Measurements from ENCODE around the gene VKORC1. TPM values are rescaled to one million over a fixed set of nuclear protein-coding genes. Genes with fewer than 3 reads are reported as not detected.

The VKORC1 gene
- total RNA-seq, 1 experiment from 2014 or later: 390 TPM

DNA sequence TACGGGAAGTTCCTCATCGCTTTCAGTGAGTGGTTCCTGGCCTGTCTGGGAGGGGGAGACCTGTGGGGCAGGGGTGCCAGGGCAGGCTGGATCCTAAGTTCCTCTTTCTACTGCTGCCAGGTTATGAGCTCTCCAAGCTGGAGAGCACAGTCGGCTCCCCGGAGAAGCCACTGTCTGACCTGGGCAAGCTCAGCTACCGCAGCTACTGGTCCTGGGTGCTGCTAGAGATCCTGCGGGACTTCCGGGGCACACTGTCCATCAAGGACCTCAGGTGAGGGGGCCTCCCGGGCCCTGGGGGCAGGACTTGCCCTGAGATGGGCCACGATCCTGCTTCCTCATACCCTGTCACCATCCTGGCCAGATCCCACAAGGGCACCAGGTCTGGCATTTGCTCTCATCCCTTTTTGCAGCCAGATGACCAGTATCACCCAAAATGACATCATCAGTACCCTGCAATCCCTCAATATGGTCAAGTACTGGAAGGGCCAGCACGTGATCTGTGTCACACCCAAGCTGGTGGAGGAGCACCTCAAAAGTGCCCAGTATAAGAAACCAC is 35.8 kb upstream of the VKORC1 start:
- DNase-seq (ENCODE audit: low read depth): no peak

DNA sequence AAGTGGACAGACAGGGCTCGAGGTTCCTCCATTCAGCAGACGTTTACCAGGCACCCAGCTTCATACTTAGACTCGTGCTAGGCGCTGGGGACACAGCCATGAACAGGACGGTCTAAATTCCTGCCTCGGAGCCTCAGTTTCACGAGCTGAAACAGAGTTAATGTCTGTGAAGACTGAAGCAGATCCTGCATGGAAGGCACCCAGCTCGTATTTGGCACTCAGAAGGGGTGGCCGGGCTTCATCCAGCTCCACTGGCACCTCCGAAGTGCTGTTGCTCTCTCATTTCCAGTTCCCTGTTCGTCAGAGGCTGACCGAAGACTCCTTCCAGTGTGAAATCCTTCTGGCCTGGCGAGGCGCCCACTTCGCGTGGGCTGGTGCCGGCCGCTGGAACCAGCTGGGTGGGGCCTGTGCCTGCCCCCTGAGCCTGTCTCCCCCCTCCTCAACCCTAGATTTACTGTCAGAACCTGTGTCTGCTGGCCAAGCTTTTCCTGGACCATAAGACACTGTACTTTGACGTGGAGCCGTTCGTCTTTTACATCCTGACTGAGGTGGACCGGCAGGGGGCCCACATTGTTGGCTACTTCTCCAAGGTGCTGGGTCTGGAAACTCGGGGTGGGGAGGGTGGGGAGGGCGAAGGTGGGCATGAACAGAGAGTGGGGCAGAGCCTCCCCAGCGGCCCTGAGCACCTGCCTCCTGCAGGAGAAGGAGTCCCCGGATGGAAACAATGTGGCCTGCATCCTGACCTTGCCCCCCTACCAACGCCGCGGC is 35.2 kb upstream of the VKORC1 start:
- no peak for DNase-seq (ENCODE audit: low read depth)

DNA sequence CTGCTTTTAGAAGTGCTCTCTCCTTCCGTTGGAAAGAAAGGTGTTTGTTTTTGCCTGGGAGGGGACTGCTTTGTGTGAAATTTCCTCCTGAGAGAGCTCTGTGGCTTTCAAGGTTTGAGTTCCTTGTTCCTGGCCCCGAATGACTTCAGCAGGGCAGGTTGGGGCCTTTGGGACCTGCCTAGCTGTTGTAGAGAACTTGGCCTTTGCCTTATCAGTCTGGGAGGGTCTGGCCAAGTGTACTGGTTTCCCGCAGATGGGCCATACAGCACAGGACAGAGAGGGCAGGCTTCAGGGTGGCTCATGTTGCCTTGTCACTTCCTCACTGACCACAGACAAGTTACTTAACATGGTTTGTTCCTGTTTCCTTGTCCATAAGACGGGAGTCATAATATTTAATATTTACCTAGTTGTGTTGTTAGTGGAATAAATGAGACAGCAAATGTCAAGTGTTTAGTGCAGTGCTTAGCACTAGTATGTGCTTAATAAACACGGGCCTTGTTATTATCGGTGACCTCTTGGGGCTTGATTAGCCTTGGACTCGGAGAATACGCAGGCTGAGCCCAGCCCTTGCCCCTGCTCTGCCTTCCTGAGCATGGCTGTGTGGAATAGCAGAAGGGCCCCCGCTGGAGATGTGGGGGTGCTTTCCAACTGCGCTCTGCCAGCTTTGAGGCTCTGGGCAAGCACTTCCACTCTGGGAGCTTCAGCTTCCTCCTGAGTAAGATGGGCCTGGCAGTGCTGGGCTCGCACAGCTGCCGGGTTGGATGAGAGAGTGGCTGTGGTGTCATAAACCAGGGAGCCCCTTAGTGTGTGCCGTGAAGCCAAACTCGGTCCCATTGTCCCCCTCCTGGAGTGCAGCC is 34.3 kb upstream of the VKORC1 start:
- DNase-seq (ENCODE audit: low read depth): no peak

DNA sequence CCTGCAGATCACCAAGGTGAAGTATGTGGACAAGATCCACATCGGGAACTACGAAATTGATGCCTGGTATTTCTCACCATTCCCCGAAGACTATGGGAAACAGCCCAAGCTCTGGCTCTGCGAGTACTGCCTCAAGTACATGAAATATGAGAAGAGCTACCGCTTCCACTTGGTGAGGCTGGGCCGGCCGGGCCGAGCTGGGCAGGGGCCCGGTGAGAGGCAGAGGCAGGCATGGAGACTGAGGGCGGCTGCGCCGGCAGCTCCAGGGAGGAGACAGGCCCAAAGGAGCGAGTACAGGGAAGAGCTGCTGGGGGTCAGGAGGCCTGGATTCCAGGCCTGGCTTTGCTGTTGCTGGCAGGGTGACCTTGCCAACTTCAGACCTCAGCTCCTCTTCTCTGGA is 32.6 kb upstream of the VKORC1 start:
- DNase-seq (ENCODE audit: low read depth): no peak

DNA sequence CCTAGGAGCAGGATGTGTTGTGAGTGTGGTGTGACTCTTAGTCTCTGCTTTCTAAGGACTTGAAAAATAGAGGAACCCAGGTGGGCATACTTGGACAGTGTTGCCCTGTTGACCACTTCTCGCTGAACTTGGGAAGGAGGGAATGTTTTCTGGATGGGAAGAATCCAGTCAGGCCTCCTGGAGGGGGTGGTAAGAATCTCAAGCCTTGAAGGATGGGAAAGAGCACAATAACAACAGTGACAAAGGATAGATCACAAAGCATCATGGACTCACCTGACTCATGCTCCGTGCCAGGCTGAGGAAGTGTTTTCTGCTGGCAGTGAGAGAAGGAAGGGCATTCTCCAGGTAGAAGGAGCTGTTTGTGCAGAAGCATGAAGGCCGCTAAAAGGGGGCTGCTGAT is 31.2 kb upstream of the VKORC1 start:
- DNase-seq (ENCODE audit: low read depth): no peak

DNA sequence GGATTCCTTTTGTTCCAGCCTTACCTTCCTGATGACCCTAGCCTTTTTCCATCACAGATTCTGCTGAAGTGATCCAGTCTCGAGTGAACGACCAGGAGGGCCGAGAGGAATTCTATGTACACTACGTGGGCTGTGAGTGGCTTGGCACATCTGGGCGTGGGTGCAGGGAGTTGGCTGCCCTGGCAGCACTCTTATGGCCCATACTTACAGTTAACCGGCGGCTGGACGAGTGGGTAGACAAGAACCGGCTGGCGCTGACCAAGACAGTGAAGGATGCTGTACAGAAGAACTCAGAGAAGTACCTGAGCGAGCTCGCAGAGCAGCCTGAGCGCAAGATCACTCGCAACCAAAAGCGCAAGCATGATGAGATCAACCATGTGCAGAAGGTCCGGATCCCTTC is 25.5 kb upstream of the VKORC1 start:
- no peak for DNase-seq (ENCODE audit: low read depth)

DNA sequence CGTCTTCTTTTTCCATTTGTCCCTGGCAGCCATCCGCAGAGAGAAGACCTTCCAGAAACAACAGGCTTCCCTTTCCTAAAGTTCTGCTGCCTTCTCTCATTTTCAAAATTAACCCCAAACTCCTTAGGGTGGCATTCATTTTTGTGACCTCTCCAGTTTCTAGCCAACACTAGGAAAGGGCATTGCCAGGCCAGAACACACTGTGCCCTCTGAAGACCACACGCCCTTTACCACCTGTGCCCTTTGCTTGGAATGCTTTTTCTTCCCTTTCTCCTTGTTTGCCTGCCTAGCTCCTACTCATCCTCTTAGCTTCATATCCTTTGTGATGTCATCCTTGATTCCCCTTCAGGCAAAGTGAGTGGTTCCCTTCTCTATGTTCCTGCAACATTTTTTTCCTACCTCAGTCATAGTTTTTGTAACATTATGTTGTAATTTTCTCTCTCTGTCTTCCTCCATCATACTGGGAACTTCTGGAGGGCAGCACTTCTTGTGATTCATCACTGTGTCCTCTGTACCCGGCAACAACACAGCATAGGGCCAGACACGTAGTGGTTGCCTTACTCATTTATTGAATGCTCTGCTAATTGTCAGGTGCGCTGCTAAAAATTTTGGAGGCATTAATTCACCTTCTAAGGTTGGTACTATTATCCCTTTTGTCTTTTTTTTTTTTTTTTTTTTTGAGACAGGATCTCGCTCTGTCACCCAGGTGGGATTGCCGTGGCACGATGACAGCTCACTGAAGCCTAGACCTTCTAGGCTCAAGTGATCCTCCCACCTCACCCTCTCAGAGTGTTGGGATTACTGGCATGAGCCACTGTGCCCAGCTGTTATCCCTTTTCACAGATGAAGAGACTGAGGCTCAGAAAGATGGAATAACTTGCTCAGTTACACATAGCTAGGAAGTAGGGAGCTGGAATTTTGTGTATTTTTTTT is 23.9 kb upstream of the VKORC1 start:
- peak; percentile 69 for DNase-seq (ENCODE audit: low read depth)

DNA sequence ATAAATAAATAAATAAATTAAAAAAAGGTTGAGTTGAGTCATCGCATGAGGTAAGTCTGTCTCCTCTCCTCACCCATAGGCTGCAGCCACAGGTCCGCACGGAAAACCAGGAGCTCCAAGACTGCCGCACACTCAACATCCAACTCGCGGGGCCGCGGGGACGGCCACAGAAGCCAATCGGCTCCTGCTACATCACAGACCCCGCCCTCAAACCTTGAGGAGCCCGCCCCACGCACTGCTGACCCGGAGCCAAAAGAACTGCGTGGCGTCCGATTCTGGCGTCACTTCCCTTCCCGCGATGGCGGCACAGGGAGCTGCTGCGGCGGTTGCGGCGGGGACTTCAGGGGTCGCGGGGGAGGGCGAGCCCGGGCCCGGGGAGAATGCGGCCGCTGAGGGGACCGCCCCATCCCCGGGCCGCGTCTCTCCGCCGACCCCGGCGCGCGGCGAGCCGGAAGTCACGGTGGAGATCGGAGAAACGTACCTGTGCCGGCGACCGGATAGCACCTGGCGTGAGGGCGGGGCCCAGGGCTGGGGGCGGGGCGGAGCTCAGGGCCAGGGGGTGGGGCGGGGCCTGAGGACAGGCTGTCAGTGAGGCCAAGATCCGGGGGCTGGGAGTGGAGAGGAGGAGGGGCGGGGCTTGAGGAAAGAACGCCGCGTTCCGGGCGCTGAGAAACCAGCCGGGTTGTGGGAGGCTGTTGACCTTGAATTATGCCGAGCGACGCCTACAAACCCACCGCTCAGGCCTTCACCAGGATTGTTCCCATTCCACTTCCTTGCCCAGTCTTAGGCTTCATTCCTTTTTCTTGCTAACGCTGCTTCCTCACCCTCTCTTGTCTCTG is 23.0 kb upstream of the VKORC1 start, which contains the start of gene KAT8:
Gene KAT8 (plus strand): TSS at position 281 of the 839 bp plus-strand sequence. CDS start 18 bp downstream, at position 299.
- DNase-seq (ENCODE audit: low read depth): peak; percentile 98

DNA sequence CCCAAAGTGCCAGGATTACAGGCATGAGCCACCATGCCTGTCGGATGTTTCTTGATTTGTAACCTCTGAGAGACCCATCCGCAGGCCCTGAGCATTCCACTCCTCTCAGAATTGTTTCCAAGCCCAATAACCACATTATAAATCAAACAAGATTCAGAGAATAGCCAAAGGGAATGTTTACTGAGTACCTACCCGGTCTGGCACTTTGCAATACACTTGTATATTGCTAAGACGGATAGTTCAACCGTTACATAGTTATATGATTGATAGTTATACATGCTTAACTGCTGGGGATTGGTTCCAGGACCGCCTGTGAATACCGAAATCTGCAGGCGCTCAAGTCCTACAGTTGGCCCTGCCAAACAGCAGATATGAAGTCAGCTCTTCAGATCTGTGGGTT is 19.9 kb upstream of the VKORC1 start:
- no peak for DNase-seq (ENCODE audit: low read depth)

DNA sequence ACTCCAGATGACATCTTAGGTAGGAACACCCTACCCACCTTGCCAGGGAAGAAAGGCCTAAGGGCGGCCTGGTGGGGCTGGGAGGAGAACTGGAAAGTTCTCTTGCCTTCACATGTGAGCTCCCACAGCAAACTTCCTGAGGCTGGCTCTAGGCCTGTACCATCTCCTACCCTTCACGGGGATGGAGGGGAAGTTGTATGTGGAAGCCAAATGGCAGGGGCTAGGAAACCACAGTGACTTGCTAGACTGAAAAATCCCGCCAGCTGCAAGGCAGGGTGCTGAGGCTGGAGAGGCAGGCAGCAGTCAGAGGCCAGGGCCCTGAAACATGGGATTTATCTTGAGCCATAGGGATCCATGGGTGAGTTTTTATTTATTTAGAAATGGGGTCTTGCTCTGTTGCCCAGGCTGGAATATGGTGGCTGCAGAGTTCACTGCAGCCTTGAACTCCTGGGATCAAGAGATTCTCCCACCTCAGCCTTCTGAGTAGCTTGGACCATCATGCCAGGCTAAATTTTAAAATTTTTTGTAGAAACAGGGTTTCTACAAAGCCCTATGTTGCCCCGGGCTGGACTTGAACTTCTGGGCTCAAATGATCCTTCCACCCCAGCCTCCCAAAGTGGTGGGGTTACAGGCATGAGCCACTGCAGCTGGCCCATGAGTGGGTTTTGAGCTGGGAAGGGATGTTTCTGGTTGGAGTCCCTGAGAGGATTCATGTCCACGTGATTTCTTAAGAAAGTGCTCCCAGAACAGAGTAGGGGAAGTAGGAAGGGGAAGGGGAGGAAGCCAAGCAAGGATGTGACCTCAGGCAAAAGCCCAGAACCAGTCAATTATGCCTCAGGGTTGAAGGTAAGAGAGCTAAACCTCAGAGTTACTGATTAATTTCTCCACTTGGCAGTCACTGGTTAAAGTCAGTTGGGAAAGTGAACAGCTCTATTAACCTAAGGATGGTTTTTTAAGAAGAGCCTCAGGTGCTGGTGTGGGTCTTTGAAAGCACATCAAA is 18.8 kb upstream of the VKORC1 start:
- no peak for DNase-seq (ENCODE audit: low read depth)

DNA sequence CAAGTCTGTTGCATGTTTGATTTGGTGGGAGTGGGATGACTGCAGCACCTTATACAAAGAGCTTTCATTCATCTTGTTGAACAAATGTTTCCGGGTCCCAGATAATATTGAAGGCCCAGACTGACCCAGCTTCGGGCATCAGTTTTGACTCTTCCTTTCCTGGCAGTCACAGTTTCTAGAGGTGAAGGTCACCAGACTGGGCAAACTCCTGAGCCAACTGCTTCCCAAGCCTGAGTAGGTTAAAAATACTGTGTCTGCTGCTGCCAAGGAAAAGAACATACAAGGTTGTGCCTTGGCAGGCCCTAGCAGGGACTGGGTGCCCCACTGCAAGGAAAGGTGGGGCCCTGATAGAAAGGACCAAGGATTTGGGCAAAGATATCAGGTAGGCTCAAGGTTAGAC is 18.1 kb upstream of the VKORC1 start:
- DNase-seq (ENCODE audit: low read depth): no peak

DNA sequence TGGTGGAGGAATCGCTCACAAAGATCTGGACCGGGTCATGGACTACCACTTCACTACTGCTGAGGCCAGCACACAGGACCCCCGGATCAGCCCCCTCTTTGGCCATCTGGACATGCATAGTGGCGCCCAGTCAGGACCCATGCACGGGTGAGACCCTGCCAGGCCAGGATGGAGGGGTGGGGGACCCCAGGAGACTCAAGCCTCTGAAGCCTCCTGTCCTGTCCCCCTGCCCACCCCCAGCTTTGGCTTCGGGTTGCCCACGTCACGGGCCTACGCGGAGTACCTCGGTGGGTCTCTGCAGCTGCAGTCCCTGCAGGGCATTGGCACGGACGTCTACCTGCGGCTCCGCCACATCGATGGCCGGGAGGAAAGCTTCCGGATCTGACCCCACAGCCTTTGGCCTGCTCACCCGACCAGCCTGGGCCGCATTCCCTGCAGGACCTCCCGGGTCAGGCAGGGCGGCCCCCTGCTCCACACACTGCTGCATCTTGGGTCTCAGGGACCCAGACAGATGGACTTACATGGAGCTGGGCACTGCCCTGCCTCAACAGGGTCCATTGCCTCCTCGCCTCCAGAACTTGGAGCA is 17.4 kb upstream of the VKORC1 start:
- DNase-seq (ENCODE audit: low read depth): no peak

DNA sequence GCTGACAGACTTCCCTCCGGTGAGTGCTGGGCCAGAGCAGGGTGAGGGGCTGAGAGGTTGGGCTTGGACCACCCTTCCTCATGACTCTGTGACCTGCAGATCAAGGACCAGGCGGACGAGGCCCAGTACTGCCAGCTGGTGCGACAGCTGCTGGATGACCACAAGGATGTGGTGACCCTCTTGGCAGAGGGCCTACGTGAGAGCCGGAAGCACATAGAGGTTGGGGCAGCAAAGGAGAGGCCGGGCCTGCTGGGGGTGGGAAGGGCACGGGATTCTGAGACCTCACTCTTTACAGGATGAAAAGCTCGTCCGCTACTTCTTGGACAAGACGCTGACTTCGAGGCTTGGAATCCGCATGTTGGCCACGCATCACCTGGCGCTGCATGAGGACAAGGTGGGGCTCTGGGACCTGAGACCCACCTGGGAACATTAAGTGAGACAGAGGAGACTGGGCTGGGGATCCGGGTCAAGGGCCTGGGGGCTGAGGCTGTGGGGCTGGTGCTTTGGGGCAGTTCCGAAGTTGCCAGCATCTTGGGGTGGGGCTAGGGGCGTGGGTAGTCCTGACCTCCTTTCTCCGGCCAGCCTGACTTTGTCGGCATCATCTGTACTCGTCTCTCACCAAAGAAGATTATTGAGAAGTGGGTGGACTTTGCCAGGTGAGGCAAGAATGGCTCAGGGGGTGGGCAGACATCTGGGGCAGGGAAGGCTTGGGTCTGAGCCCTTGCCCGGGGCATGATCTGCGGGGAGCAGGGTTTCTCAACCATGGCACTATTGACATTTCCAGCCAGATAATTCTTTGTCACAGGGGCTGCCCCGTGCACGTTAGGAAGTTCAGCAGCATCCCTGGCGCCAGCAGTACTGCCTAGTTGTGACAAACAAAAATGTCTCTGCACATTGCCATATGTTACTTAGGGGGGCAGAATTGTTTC is 15.8 kb upstream of the VKORC1 start:
- DNase-seq (ENCODE audit: low read depth): peak; percentile 95

DNA sequence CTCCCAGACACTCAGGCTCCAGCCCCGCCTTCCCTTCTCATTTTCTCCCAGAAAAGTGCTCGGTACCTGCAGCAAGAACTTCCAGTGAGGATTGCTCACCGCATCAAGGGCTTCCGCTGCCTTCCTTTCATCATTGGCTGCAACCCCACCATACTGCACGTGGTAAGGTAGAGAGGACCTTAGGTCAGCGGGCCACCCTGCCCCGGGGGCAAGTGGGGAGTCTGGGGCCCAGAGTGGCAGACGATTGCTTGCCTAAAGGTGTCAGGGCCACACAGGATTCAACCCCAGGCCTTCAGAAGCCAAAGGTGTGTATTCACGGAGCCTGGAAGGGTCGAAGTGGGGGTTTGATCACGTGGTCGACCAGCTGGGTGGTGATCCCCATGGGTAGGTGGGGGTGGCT is 15.0 kb upstream of the VKORC1 start:
- DNase-seq (ENCODE audit: low read depth): no peak

DNA sequence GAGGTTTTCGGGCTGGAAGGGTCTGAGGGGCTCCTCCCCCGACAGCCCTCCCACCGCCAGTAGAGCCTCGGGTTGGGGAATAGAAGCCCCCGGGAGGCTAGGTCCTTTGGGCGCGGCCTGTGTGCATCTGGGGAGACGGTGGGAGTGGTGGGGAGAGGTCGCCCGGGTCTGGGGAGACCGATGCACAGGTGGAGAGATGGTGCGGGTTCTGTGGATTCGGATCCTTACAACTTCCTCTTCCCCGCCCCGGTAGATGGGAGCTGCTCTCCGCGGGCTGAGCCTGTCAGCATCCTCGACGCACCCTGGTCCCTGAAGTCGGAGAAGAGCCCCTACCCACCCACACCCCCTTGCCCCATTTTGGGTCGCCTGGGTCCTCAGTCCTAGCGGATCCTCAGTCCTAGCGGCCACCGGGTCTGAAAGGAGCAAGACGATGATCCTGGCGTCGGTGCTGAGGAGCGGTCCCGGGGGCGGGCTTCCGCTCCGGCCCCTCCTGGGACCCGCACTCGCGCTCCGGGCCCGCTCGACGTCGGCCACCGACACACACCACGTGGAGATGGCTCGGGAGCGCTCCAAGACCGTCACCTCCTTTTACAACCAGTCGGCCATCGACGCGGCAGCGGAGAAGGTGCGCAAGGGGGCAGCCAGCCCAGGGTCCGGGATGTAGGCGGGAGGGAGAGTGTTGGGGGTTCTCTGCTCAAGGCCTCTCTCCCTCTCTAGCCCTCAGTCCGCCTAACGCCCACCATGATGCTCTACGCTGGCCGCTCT is 14.4 kb upstream of the VKORC1 start:
- DNase-seq (ENCODE audit: low read depth): no peak

DNA sequence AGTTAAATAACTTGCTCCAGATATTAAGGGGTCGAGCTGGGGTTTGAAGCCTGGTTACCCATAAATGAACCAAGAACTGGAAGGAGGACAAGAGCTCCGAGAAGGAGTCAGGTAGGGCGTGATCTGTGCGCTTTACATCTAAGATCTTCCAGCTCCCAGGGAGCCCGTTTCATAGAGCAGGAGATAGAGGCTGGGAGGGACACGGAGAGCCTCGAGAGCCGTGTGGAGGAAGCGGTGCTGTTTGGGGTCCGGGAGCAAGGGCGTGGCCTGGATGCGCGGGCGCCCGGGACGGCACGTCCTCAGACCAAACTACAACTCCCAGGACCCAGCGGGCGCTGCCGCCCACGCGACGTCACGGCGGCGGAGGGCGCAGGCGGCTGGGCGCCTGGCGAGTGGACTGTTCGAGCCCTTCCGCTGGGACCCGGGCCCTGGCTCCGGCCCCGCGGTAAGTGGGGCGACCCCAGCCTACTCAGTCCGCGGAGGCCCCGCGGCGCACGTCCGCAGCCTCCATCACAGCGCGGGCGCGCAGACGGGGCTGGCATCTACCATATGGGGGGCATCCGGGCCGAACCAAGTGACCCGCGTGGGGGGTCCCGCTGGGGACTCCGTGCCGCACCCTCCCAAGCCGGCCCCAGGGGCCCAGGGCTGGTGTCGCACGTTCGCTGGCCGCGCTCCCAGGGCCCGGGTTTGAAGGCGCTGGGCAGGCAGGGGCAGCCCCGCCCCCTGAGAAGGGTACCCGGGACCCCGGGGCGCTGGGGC is 13.6 kb upstream of the VKORC1 start, which contains the start of gene BCKDK:
Gene BCKDK (plus strand): TSS at position 352 of the 759 bp plus-strand sequence. CDS start 838 bp downstream, outside the sequence.
- DNase-seq (ENCODE audit: low read depth): peak; percentile 83
